ENCODE data around the gene CCDC149.

Gene CCDC149

GRCh38 chr4:24845132-24845531 lies 67.7 kb downstream of the CCDC149 start:
- DNase-seq (ENCODE audit: low spot score): no peak
- FAIRE-seq: no peak

- FAIRE-seq: no peak
- DNase-seq (ENCODE audit: low spot score): no peak
Observed at GRCh38 chr4:24843096-24843495, 69.7 kb downstream of the CCDC149 start.

GRCh38 chr4:24842356-24842755 lies 70.5 kb downstream of the CCDC149 start:
- DNase-seq (ENCODE audit: low spot score) (no peak), FAIRE-seq (no peak)

DNA sequence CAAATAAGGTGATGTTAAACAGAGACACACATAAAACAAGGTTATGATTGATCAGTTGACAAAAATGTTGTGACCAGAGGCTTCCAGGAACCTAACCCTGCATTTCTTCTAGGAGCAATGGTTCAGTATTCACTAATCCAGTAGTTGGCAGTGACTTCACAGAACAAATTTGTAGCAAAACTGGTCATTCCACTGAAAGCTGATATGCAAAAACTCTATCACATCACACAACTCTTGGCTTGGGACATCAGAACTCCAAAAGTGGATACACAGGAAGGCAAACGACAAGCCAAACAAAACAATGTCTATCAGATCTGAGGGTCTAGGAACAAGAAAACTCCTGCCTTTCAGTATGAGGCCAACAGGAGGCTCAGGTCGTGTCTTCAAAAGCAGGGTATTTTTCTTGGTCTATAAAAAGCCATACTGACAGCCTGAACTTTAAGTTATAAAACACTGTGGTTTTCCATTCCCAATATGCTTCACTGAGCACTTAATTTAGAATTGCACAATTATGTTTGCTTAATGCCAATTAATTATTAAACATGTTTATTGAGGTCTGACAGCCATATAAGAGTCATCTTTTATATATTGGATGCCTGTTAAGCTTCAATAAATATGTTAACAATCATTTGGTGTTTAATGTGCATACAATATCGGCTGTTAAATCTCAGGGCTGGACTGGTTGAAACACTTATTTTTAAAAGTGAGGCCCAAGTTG lies 71.9 kb downstream of the CCDC149 start:
- FAIRE-seq (peak; percentile 16), DNase-seq (ENCODE audit: low spot score) (no peak)

DNA sequence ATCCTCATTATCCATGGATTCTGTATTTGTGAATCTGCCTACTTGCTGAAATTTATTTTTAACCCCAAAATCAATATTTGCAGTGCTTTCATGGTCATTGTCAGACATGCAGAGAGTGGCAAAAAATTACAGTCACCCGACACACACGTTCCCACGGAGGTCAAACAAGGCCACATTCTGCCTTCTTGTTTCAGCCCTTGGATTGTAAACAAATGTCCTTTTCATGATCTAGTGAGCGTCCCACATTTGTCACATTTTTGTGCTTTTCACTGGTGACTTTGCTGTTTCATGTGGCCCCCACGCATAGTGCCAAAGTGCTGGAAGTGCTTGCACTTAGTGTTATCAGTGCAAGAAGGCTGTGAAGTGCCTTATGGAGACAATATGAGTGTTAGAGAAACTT lies 72.5 kb downstream of the CCDC149 start:
- FAIRE-seq (no peak), DNase-seq (ENCODE audit: low spot score) (no peak)

GRCh38 chr4:24837781-24838180 lies 75.1 kb downstream of the CCDC149 start:
- FAIRE-seq (no peak), DNase-seq (ENCODE audit: low spot score) (no peak)

DNA sequence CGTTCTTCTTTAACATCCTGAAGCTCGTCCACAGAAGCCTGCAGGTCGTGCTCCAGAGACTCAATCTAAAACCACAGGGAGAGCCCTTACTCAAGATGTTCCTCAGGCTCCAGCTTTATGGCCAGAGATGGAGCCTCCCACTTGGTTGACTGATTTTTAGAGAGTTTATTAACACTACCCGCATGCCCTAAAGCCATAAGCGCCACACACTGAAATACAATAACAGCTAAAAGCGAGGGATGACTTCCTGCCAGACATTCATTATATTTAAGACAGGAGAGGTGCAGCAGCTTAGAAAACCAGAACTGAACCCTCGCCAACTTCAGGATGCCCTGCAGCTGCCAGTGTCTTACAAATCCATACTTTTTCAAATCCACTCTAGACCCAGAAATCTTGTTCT lies 75.5 kb downstream of the CCDC149 start:
- DNase-seq (ENCODE audit: low spot score) (no peak), FAIRE-seq (no peak)

DNA sequence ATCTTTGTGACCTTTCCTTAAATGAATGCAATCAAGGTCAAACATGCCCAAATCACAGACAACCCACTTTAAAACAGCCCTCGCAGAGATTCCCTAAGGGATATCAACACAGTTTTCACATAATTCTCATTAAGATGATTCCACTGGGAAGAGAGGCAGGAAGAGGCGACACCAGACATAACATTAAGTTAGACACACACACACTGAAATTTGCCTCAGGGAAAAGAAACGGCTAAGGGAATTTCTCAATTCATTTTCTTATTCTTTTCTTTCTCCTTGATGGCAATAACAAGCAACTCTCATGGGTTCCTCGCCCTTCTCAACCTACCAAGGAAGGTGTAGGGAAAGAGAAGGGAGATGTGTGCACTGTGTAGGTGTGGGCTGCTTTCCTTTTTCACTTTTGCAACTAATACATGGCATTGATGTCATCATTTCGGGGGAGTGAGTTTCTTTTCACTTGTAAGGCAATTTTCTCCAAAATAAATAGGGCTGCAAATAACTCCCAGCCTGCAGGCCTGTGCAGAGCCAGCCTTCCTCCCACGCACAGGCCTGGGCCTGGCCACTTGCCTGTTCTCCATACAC lies 76.1 kb downstream of the CCDC149 start:
- DNase-seq (ENCODE audit: low spot score): no peak
- FAIRE-seq: no peak

GRCh38 chr4:24835696-24836095 lies 77.1 kb downstream of the CCDC149 start:
- FAIRE-seq: no peak
- DNase-seq (ENCODE audit: low spot score): no peak

DNA sequence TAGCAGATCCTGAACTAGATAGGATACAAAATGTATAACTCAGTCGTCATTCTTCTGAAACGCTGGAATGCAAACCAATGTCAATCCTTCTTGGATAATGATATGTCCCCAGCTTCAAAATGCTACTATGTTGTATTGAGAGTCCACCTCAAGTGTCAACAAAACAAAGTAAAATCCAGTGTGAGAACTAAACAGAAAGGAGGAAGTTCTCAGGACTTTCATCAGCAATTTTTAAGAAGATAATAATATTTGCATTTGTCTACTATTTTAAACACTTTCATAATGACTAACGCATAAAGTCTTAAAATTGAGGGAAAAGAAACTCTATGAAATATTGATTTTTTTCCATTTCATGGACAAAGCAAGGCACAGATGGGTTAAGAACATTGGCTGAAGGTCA lies 81.2 kb downstream of the CCDC149 start:
- DNase-seq (ENCODE audit: low spot score): no peak
- no peak for FAIRE-seq

GRCh38 chr4:24824720-24825119 lies 88.1 kb downstream of the CCDC149 start:
- no peak for FAIRE-seq

DNA sequence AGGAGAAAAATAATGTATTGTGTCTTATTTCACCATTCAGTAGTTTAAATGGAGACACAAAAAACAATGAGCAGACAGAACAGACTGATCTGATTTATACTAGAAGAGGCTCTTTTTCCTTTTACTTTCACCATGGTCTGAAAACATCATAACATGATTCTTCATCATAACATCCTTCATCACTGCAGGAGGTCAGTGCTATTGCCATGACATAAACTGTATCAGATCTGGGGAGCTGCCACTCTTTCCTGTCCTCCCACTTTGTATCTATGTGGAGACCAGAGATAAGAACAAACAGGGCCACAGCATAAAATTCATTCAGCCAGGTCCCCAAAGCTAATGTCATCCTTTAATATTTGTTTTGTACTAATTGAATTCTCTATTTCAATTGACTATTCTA lies 92.3 kb downstream of the CCDC149 start:
- no peak for DNase-seq (ENCODE audit: low spot score)

More at GRCh38 chr4:24824720-24825119, 88.1 kb downstream of the CCDC149 start:
- no peak for DNase-seq (ENCODE audit: low spot score)

DNA sequence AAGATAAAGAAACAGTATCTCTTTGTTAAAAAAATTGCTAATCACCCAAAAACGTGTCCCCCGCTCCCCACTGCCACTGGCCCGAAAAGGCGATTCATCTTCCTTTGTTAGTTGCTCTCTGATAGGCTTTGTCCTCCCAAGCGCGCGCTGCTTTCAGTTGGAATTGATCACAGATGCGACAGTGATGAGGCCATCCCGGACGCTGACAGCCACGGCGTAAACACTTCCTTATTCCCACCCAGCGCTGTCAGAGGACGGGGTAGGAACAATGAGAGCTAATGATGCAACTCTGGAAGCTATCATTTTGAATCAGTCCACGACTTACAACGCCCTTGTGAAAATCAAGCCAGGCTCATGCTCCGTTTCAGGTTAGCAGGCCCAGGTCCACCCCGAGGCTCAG lies 96.0 kb downstream of the CCDC149 start:
- FAIRE-seq (no peak), DNase-seq (ENCODE audit: low spot score) (no peak)

More for the DNA sequence above, 92.3 kb downstream of the CCDC149 start:
- no peak for FAIRE-seq

GRCh38 chr4:24813732-24814131 lies 99.1 kb downstream of the CCDC149 start:
- FAIRE-seq (no peak), DNase-seq (ENCODE audit: low spot score) (no peak)

DNA sequence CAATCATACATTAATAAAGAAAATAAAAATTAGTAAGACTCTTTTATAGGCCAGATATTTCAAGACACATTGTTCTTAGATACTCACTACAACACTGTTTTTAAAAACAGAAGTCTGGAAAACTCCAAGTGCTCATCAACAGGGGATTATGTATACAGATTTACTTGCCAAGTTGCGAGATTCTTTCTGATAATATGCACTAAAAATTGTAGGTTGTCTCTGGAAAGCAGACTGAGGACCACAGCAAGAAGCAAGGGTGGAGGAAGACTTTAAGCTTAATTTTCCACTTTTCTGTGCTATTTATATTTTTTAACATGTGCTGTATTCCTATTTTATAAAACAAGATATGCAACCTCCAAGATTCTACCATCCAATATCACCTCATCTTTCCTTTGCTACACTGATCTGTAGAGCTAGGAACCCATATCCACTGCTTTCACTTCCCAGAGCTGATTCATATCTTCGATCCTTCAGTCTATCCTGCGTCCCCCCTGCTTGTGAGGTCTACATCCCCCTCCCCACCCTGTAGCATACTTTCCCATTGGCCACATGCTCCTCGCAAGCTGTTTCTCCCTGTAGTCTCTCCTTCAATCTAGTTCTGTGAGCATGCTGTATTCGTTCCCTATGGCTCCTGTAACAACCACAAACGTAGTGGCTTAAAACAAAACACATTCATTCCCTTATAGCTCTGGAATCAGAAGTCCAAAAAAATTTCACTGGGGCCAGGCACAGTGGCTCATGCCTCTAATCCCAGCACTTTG lies 101.8 kb downstream of the CCDC149 start:
- DNase-seq (ENCODE audit: low spot score) (no peak), FAIRE-seq (no peak)

DNA sequence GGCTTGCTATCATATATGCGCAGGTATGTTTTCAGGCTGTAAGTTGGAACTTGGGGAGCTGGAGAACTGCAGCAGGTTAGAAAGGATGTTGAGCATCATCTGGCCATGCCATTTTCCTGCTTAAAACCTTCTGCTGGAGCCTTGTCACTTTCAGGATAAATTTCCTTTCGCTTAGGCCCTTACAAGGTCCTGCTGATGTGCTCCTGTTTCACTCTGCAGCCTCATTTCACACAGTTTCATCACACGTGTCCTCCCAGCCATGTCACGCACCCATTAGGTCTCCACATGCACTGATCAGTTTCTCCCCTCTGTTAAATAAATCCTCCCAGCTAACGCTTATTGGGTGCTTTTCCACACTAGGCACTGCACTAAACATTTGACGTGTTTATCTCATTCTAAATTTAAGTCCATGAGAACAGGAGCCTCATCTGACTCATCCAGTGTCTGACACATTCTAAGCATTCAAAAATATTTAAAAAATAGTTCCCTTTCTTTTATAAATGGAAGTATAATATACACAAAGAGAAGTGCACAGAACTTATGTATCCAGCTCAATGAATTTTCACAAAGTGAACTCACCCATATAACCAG lies 102.9 kb downstream of the CCDC149 start:
- no peak for DNase-seq (ENCODE audit: low spot score)

DNA sequence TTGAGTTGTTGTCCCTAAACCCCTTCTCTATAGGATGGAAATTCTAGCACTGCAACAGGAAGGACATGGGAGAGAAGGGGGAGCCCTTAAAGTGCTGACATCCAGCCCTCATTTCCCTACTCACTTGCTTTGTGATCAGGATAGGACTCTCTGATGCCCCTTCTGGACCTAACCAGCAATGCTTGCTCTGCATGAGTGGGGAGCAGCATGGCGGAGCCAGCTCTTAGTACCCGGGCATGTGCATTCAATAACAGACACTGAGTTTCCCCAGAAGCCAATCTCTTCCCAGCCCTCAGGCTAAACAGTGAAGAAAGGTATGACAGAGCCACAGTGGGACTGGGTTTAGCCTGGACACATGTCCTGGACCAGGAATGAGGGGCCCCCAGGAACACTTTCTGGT lies 103.5 kb downstream of the CCDC149 start:
- no peak for DNase-seq (ENCODE audit: low spot score)
- no peak for FAIRE-seq

More for the DNA sequence above, 102.9 kb downstream of the CCDC149 start:
- FAIRE-seq: no peak

GRCh38 chr4:24808955-24809354 lies 103.9 kb downstream of the CCDC149 start:
- DNase-seq (ENCODE audit: low spot score) (no peak), FAIRE-seq (no peak)

GRCh38 chr4:24808261-24808660 lies 104.6 kb downstream of the CCDC149 start:
- no peak for FAIRE-seq
- DNase-seq (ENCODE audit: low spot score): no peak

- DNase-seq (ENCODE audit: low spot score): no peak
- FAIRE-seq: no peak
Observed at GRCh38 chr4:24807611-24808010, 105.2 kb downstream of the CCDC149 start.

GRCh38 chr4:24806206-24806990 lies 106.4 kb downstream of the CCDC149 start:
- DNase-seq (ENCODE audit: low spot score): no peak
- FAIRE-seq: no peak

Measured in RCC 7860 (cell line).